Dedifferentiated amniotic fluid mesenchymal stem cell (primary cell): ENCODE results near the gene WFS1.

Source experiments
- DNase-seq: peaks from one replicate; pipeline ENCODE4 v3.0.0-alpha.2; 2016; ENCODE audit errors: extremely low spot score

The WFS1 gene

GRCh38 chr4:6235012-6235411 is 34.6 kb upstream of the WFS1 start:
- DNase-seq, result no peak

GRCh38 chr4:6235901-6236640 is 33.6 kb upstream of the WFS1 start:
- DNase-seq, result no peak

GRCh38 chr4:6236816-6237390 is 32.7 kb upstream of the WFS1 start:
- DNase-seq, result no peak

- no peak for DNase-seq
Observed at GRCh38 chr4:6239486-6239885, 30.2 kb upstream of the WFS1 start.

- no peak for DNase-seq
Observed at GRCh38 chr4:6239968-6240367, 29.7 kb upstream of the WFS1 start.

GRCh38 chr4:6241062-6241845 is 28.4 kb upstream of the WFS1 start:
- DNase-seq, result no peak

GRCh38 chr4:6242271-6243029 is 27.2 kb upstream of the WFS1 start:
- DNase-seq, result no peak

- DNase-seq, result no peak
Observed at GRCh38 chr4:6245246-6246169, 24.1 kb upstream of the WFS1 start.

GRCh38 chr4:6246170-6246634 is 23.4 kb upstream of the WFS1 start:
- DNase-seq, result no peak

GRCh38 chr4:6248394-6248793 is 21.3 kb upstream of the WFS1 start:
- DNase-seq, result no peak

GRCh38 chr4:6250235-6250983 is 19.2 kb upstream of the WFS1 start:
- peak; percentile 77 for DNase-seq

- DNase-seq, result no peak
Observed at GRCh38 chr4:6250984-6251295, 18.7 kb upstream of the WFS1 start.

- no peak for DNase-seq
Observed at GRCh38 chr4:6251365-6251764, 18.3 kb upstream of the WFS1 start.

- no peak for DNase-seq
Observed at GRCh38 chr4:6252051-6252450, 17.6 kb upstream of the WFS1 start.

- no peak for DNase-seq
Observed at GRCh38 chr4:6253111-6253510, 16.5 kb upstream of the WFS1 start.

GRCh38 chr4:6253961-6254360 is 15.7 kb upstream of the WFS1 start:
- no peak for DNase-seq

- no peak for DNase-seq
Observed at GRCh38 chr4:6256141-6256540, 13.5 kb upstream of the WFS1 start.

GRCh38 chr4:6257247-6258025 is 12.2 kb upstream of the WFS1 start:
- no peak for DNase-seq

GRCh38 chr4:6258026-6258360 is 11.7 kb upstream of the WFS1 start:
- DNase-seq, result no peak

GRCh38 chr4:6258741-6259140 is 10.9 kb upstream of the WFS1 start:
- no peak for DNase-seq
